Islet precursor cell (in vitro differentiated cells): ENCODE data around the gene LRRC23.
A peak's percentile ranks its signal among the peaks of the same experiment; 100 is the strongest.

Experiments
- DNase-seq: peaks from one replicate; pipeline ENCODE4 v3.0.0-alpha.2; 2018

Gene LRRC23

DNA sequence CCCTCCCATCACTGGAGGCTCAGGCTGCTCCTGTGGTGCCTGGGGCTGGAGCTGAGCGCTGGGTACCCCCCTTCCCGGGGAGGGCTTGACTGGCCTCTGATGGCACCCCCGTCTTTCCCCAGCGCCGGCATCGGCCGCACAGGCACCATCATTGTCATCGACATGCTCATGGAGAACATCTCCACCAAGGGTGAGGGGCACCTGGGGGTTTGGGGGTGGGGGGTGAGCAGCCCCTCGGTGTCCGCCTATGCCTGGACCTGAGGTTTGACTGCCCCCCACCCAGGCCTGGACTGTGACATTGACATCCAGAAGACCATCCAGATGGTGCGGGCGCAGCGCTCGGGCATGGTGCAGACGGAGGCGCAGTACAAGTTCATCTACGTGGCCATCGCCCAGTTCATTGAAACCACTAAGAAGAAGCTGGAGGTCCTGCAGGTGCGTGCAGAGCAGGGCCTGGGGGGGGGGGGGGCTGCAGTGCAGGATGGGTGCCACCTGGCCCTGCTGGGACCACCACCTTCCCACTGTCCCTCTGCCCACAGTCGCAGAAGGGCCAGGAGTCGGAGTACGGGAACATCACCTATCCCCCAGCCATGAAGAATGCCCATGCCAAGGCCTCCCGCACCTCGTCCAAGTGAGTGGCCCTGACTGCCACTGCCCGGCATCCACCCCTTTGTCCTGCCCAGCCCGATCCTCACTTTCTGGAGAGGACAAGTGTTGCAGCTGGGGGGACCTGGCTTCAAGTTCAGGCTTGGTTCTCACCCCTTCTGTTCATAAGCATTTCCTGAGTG lies 55.4 kb downstream of the LRRC23 start:
- DNase-seq = no peak

DNA sequence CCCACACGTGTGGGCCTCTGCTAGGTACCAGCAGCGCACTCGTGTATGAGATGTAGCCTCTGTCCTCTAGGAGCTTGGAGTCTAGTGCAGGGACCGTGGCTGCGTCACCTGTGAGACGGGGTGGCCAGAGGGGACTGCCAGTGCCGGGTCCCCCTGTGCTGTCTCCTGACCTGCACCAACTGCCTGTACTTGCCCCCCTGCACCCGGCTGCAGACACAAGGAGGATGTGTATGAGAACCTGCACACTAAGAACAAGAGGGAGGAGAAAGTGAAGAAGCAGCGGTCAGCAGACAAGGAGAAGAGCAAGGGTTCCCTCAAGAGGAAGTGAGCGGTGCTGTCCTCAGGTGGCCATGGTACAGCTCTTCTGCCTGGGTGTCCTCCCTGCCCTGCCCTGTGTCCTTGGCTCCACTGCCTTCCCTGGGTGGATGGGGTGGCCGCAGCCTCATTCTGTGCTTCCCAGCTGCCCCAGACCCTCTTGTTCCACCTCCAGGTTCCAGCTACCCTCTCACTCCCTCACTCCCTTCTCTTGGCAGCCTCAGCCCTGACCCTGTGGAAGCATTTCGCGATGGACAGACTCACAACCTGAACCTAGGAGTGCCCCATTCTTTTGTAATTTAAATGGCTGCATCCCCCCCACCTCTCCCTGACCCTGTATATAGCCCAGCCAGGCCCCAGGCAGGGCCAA lies 56.1 kb downstream of the LRRC23 start:
- DNase-seq = peak; percentile 68

DNA sequence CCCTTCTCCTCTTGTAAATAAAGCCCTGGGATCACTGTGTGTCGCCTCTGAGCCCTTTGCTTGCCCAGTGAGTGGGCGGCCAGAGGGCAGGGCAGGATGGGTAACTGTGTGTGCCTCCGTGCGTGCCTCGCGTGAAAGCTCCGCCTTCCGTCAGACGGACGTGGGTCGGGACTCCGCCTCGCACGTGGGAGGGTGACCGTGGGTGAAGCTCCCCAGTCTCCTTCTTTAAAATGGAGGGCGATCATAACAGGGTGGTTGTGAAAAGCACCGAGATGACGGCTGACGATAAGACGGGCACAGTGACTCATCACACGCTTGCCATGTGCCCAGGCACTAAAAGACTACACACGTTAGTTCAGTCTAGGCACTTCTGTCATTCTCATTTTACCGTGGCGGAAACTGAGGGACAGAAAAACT lies 56.7 kb downstream of the LRRC23 start:
- peak; percentile 67 for DNase-seq

DNA sequence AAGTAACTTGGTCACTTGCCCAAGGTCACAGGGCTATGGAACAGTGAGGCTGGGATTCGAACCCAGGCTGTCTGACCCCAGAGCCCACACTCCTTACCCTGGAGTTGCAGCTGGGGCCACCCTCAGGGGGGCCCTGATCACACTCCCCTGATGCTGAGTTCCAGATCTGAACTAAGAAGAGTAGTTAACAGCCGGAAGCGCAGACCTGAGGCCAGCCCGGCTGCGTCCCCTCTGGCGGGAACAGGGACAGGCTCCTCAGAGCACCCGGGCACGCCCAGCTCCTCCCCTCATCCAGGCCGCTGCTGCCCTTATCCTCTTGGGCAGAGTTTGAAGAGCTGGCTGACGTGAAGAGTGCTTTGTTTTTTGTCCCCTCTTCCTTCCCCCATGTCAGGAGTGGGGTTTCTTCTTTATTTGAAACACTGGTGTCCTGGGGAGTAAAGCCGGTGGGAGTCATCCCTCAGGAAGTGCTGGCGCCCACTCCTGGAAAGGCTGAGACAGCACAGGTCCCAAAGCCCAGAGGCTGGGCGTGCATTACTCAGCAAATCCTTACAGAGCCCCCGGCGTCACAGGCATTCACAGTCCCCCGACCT lies 57.2 kb downstream of the LRRC23 start:
- peak; percentile 97 for DNase-seq

DNA sequence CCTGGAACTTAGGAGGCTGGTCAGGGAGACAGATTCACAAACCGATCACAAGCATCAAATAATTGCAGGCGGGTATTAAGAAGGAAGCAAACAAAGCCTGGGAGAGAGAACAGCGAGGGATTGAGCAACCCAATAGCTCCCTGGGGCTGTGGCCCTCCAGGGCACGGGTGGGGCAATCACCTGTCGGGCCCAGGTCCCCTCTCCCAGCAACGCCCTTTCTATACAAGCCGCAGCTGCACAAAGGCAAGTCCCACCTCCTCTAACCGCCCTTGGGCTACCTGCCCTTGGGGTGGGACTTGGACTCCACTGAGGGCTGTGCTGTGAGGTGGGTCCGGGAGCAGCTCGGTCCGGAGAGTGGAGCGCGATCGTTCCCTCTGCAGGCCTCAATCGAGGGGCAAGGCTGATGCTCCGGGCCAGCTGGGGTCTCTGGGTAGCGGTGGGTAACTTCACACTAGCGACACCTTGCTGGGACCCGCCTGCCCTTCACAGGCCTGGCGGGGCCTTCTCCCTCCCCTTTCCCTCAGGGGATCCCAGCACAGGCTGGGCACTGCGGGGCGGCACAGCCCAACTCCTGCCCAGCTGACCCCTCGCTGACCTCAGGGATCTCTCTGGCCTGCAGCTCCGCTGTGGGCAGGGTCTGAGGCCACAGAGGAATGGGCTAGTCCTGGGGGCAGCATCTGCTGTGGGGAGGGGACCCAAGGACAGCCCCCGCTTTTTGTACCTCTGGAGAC lies 57.8 kb downstream of the LRRC23 start:
- DNase-seq = no peak

DNA sequence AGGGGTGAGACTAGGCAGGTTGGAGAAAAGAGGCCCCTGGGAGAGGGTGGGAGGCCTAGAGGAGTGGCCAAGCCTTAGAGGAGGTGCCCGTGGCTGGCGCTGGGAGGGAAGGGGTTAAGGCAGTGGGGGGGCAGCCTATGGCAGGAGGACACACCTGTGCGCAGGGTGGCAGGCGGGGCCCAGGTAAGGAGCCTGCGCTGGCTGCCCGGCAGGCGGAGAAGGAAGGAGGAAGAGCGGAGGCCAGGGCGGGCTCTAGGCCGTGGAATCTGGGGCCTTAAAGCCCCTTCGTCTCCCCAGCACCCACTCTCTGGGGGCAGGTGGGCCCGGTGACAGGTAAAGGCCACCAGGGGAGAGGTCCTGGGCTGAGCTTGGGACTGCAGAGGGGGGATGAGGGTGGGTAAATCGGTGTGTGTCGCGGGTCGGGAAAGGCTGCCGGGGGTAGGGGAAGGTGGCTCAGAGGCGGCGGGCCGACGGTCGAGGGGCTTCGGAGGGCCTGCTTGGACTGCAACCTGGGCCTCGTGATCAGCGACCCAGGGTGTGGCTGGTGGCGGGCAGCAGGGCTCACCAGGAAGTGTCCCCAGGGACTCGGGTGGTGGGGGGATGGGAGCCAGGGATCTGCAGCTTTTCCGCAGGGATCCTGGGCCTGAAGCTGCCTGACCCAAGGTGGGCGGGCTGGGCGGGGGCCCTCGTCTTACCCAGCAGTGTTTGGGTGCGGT lies 58.6 kb downstream of the LRRC23 start:
- DNase-seq = peak; percentile 95
